Lung (tissue), 12 donors: ENCODE results near the gene ILF3. TPM values are rescaled to one million over a fixed set of nuclear protein-coding genes. Genes with fewer than 3 reads are reported as not detected.
"Not testable (repeated sequence)": the region's sequence is repeated elsewhere in the genome, so short reads cannot be mapped to it uniquely, and the experiment has no call there.

ENCODE experiments used
- ATAC-seq: fragments of 200-7000 bp; cut with Tn5 transposase; one replicate; pipeline ENCODE4 v1.9.1; 2020; ENCODE audit warnings: moderate number of reproducible peaks; ENCODE audit not compliant: insufficient read depth, low FRiP score
- DNase-seq, 3 donors: peaks; one replicate each; pipeline ENCODE4 v3.0.0-alpha.2; 2013 to 2017
- H3K27ac ChIP-seq, 2 donors: one replicate each; pipeline ENCODE4 v1.5.1; 2013; ENCODE audit warnings: mild to moderate bottlenecking in 2 of 2, moderate library complexity in 2 of 2, control low read depth in 1 of 2, inconsistent platforms in 1 of 2, low read depth in 1 of 2, low read length in 1 of 2
- H3K27me3 ChIP-seq, 3 donors: one replicate each; pipeline ENCODE4 v1.5.1; 2013; ENCODE audit warnings: low read length in 2 of 3; ENCODE audit not compliant: control insufficient read depth in 3 of 3, insufficient read depth in 3 of 3
- H3K36me3 ChIP-seq, 4 donors: one replicate each; pipeline ENCODE4 v1.5.1; 2013; ENCODE audit warnings: low read length in 4 of 4, mild to moderate bottlenecking in 1 of 4, moderate library complexity in 1 of 4; ENCODE audit not compliant: control insufficient read depth in 4 of 4, insufficient read depth in 4 of 4
- H3K4me1 ChIP-seq, 5 donors: one replicate each; pipeline ENCODE4 v1.5.1; 2013; ENCODE audit warnings: low read length in 5 of 5, mild to moderate bottlenecking in 2 of 5, moderate library complexity in 1 of 5; ENCODE audit not compliant: control insufficient read depth in 5 of 5, insufficient read depth in 5 of 5
- H3K4me3 ChIP-seq: one replicate; pipeline ENCODE4 v1.5.1; 2013; ENCODE audit warnings: mild to moderate bottlenecking, control low read depth, moderate library complexity
- H3K9ac ChIP-seq, 2 donors: one replicate each; pipeline ENCODE4 v1.5.1; 2013; ENCODE audit warnings: low read length in 2 of 2, control low read depth in 1 of 2; ENCODE audit not compliant: insufficient read depth in 1 of 2
- H3K9me3 ChIP-seq, 4 donors: one replicate each; pipeline ENCODE4 v1.5.1; 2013; ENCODE audit warnings: low read length in 3 of 4, mild to moderate bottlenecking in 1 of 4, moderate library complexity in 1 of 4; ENCODE audit not compliant: control insufficient read depth in 4 of 4, insufficient read depth in 3 of 4
- CTCF ChIP-seq: IDR thresholded peaks from 2 replicates; pipeline ENCODE4 v1.5.1; 2012; ENCODE audit warnings: mild to moderate bottlenecking; ENCODE audit errors: control extremely low read depth, extremely low read depth
- WGBS, 2 donors: extraction: QIAGEN DNeasy Blood & Tissue Kit; methylation state at CpG; one replicate each; pipeline ENCODE4 v1.1.7; 2013; 5-methylcytosine and 5-hydroxymethylcytosine counted together
- polyA plus RNA-seq, 2 donors: library from polyadenylated mRNA; stranded (reverse); fragments of 200-250 nt; gene quantifications; one replicate each; pipeline ENCODE4 v1.2.1, GENCODE V29; 2013
- total RNA-seq, 2 donors: library from RNA; depleted of rRNA in 1 of 2; stranded (reverse); fragments of >200 nt in 1 of 2; gene quantifications; one replicate each; pipeline ENCODE4 v1.2.1, GENCODE V29; 2014 to 2021
- donor health status: control.
- donor health status: control.
- donor health status: Bipolar disorder and iron deficiency.
- donor health status: healthy.
- donor health status: DM: yes; HTN: yes; CAD: no.

The ILF3 gene
- total and polyA plus RNA-seq, 4 donors = 105 to 225 (median 131) TPM

- Histone ChIP-seq H3K36me3 (peaks cover 16 to 29% (median 22%) of the 10 kb centered on the region in 4 donors), H3K4me1 (peaks cover 0 to 4% (median 3%) of the 10 kb centered on the region in 5 donors), H3K27ac (no peak overlapping the region), H3K4me3 (no peak overlapping the region), H3K9me3 (no peaks in the 10 kb centered on the region), H3K9ac (no peak overlapping the region), H3K27me3 (no peaks in the 10 kb centered on the region)
- 81 to 88% methylated on average over 1 of the region's 1 CpG for WGBS, 2 donors
- no peak for TF ChIP-seq CTCF
- DNase-seq (no peak), ATAC-seq (no peak)
These were observed 16.0 kb downstream of the ILF3 start for GRCh38 chr19:10670182-10670581.

DNA sequence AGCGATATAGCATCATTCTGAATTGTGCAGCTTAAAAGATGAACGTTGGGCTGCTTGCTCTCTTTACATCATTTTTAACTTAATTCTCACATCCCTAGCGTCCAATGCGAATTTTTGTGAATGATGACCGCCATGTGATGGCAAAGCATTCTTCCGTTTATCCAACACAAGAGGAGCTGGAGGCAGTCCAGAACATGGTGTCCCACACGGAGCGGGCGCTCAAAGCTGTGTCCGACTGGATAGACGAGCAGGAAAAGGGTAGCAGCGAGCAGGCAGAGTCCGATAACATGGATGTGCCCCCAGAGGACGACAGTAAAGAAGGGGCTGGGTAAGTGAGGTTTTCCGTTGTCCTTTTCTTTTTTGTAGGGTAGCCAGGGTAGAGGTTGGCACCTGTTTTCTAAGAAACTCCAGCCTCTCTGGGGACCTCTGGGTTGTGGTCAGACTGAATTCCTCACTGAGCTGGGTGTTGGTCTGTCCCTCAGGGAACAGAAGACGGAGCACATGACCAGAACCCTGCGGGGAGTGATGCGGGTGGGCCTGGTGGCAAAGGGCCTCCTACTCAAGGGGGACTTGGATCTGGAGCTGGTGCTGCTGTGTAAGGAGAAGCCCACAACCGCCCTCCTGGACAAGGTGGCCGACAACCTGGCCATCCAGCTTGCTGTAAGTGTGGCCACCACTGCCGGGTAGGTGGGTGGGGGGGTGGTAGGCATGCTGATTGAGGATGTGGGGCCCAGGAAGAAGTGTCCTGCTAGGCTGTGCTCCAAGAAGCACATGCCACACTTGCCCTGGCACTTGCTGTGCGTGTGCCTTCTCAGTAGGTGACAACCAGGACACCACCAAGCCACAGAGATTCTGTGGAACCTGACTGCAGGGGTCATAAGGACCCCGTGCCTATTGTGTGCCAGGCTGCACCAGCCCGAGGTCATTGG is 17.0 kb downstream of the ILF3 start:
- peaks cover 21 to 32% (median 28%) of the 10 kb centered on the region in 4 donors for H3K36me3 ChIP-seq
- no peaks in the 10 kb centered on the region for H3K9me3 ChIP-seq
- peaks cover 0 to 4% (median 3%) of the 10 kb centered on the region in 5 donors for H3K4me1 ChIP-seq
- H3K27ac ChIP-seq = no peak overlapping the region
- no peaks in the 10 kb centered on the region for H3K27me3 ChIP-seq
- H3K4me3 ChIP-seq = no peak overlapping the region
- no peak for DNase-seq
- WGBS, 2 donors = 85 to 90% methylated on average over 24 of the region's 24 CpGs
- no peak for TF ChIP-seq CTCF
- no peak for ATAC-seq
- no peak overlapping the region for H3K9ac ChIP-seq

GRCh38 chr19:10671922-10672321 is 17.8 kb downstream of the ILF3 start:
- H3K27ac ChIP-seq, H3K4me3 ChIP-seq, H3K9ac ChIP-seq, ATAC-seq, DNase-seq, H3K4me1 ChIP-seq, H3K9me3 ChIP-seq, H3K27me3 ChIP-seq: not testable (repeated sequence)
- 91 to 95% methylated on average over 3 of the region's 3 CpGs for WGBS, 2 donors
- H3K36me3 ChIP-seq = peaks cover 19 to 34% (median 27%) of the 10 kb centered on the region in 4 donors

DNA sequence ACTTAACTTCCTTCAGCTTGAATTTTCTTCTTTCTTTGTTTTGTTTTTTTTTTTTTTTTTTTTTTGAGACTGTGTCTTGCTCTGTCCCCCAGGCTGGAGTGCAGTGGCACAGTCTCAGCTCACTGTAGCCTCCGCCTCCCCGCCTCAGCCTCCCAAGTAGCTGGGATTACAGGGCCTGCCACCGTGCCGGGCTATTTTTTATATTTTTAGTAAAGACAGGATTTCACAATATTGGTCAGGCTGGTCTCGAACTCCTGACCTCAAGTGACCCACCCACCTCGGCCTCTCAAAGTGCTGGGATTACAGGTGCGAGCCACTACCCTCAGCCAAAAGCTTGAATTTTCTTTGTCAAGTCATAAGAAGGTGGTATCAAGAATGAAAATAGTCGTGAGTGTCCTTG is 21.1 kb downstream of the ILF3 start:
- not testable (repeated sequence) for H3K9ac ChIP-seq, DNase-seq
- peaks cover 38 to 63% (median 50%) of the 10 kb centered on the region in 4 donors for H3K36me3 ChIP-seq

More for the DNA sequence above, 21.1 kb downstream of the ILF3 start:
- not testable (repeated sequence) for H3K4me3 ChIP-seq, H3K27ac ChIP-seq, H3K27me3 ChIP-seq, H3K9me3 ChIP-seq, H3K4me1 ChIP-seq, ATAC-seq
- 75 to 76% methylated on average over 8 of the region's 8 CpGs for WGBS, 2 donors
